KOPT-K1 (cell line): ENCODE measurements around the gene VAV3.

Experiments used
- H3K27ac ChIP-seq: fragments of 200-600 bp; sonication (generic); 2 replicates; pipeline ENCODE4 v1.5.1; 2016; ENCODE audit warnings: antibody characterized with exemption, mild to moderate bottlenecking, low read depth, low read length; ENCODE audit not compliant: poor library complexity, severe bottlenecking
- H3K36me3 ChIP-seq: fragments of 200-600 bp; sonication (generic); 2 replicates; pipeline ENCODE4 v1.5.1; 2017; ENCODE audit warnings: antibody characterized with exemption, mild to moderate bottlenecking, low read length, moderate library complexity; ENCODE audit not compliant: insufficient read depth
- H3K9me3 ChIP-seq: fragments of 200-600 bp; sonication (generic); 2 replicates; pipeline ENCODE4 v1.5.1; 2017; ENCODE audit warnings: antibody characterized with exemption, low read length, mild to moderate bottlenecking; ENCODE audit not compliant: insufficient read depth, poor library complexity, severe bottlenecking

VAV3 gene

GRCh38 chr1:107546576-107546975 is 418.4 kb downstream of the VAV3 start:
- Histone ChIP-seq H3K9me3 (no peaks in the 10 kb centered on the region), H3K36me3 (no peaks in the 10 kb centered on the region), H3K27ac (no peak overlapping the region)

GRCh38 chr1:107545879-107546278 is 419.1 kb downstream of the VAV3 start:
- no peaks in the 10 kb centered on the region for H3K36me3 ChIP-seq
- no peak overlapping the region for H3K27ac ChIP-seq
- no peaks in the 10 kb centered on the region for H3K9me3 ChIP-seq

- Histone ChIP-seq H3K36me3 (no peaks in the 10 kb centered on the region), H3K27ac (no peak overlapping the region), H3K9me3 (no peaks in the 10 kb centered on the region)
Measured at GRCh38 chr1:107545056-107545577, 419.9 kb downstream of the VAV3 start.

GRCh38 chr1:107544285-107544684 is 420.7 kb downstream of the VAV3 start:
- Histone ChIP-seq H3K9me3 (no peaks in the 10 kb centered on the region), H3K27ac (no peak overlapping the region), H3K36me3 (no peaks in the 10 kb centered on the region)

- Histone ChIP-seq H3K36me3 (no peaks in the 10 kb centered on the region), H3K27ac (no peak overlapping the region), H3K9me3 (no peaks in the 10 kb centered on the region)
Measured at GRCh38 chr1:107541412-107541811, 423.6 kb downstream of the VAV3 start.

- no peaks in the 10 kb centered on the region for H3K9me3 ChIP-seq
- no peaks in the 10 kb centered on the region for H3K36me3 ChIP-seq
- H3K27ac ChIP-seq = no peak overlapping the region
Measured at GRCh38 chr1:107538502-107538901, 426.5 kb downstream of the VAV3 start.

- Histone ChIP-seq H3K27ac (no peak overlapping the region), H3K9me3 (no peaks in the 10 kb centered on the region), H3K36me3 (no peaks in the 10 kb centered on the region)
Measured at GRCh38 chr1:107536266-107536665, 428.7 kb downstream of the VAV3 start.

GRCh38 chr1:107535091-107535490 is 429.9 kb downstream of the VAV3 start:
- H3K27ac ChIP-seq = no peak overlapping the region
- no peaks in the 10 kb centered on the region for H3K9me3 ChIP-seq
- H3K36me3 ChIP-seq = no peaks in the 10 kb centered on the region

- Histone ChIP-seq H3K9me3 (no peaks in the 10 kb centered on the region), H3K27ac (no peak overlapping the region), H3K36me3 (no peaks in the 10 kb centered on the region)
Measured at GRCh38 chr1:107534632-107535031, 430.3 kb downstream of the VAV3 start.

GRCh38 chr1:107533436-107533835 is 431.5 kb downstream of the VAV3 start:
- H3K27ac ChIP-seq = no peak overlapping the region
- no peaks in the 10 kb centered on the region for H3K36me3 ChIP-seq
- no peaks in the 10 kb centered on the region for H3K9me3 ChIP-seq

GRCh38 chr1:107532318-107532717 is 432.7 kb downstream of the VAV3 start:
- no peak overlapping the region for H3K27ac ChIP-seq

GRCh38 chr1:107531065-107531908 is 433.7 kb downstream of the VAV3 start:
- no peak overlapping the region for H3K27ac ChIP-seq
- H3K36me3 ChIP-seq = no peaks in the 10 kb centered on the region
- H3K9me3 ChIP-seq = no peaks in the 10 kb centered on the region

More at GRCh38 chr1:107532318-107532717, 432.7 kb downstream of the VAV3 start:
- no peaks in the 10 kb centered on the region for H3K36me3 ChIP-seq
- no peaks in the 10 kb centered on the region for H3K9me3 ChIP-seq

GRCh38 chr1:107530543-107530942 is 434.4 kb downstream of the VAV3 start:
- Histone ChIP-seq H3K9me3 (no peaks in the 10 kb centered on the region), H3K36me3 (no peaks in the 10 kb centered on the region), H3K27ac (no peak overlapping the region)

- no peaks in the 10 kb centered on the region for H3K36me3 ChIP-seq
- no peak overlapping the region for H3K27ac ChIP-seq
- H3K9me3 ChIP-seq = no peaks in the 10 kb centered on the region
Measured at GRCh38 chr1:107529511-107530149, 435.4 kb downstream of the VAV3 start.

GRCh38 chr1:107526524-107527198 is 438.3 kb downstream of the VAV3 start:
- no peak overlapping the region for H3K27ac ChIP-seq
- no peaks in the 10 kb centered on the region for H3K36me3 ChIP-seq
- H3K9me3 ChIP-seq = no peaks in the 10 kb centered on the region
